C4-2B (cell line): ENCODE measurements around the gene SLC22A2.

Experiments
- ZFX ChIP-seq: fragments of 450-650 bp; IDR thresholded peaks from 2 replicates; pipeline ENCODE4 v1.6.1; 2017
- TF ChIP-seq, protein P1 (sequence below): fragments of 450-650 bp; conservative IDR thresholded peaks from 2 replicates; pipeline ENCODE4 v1.5.1; 2017; ENCODE audit warnings: mild to moderate bottlenecking

DNA sequence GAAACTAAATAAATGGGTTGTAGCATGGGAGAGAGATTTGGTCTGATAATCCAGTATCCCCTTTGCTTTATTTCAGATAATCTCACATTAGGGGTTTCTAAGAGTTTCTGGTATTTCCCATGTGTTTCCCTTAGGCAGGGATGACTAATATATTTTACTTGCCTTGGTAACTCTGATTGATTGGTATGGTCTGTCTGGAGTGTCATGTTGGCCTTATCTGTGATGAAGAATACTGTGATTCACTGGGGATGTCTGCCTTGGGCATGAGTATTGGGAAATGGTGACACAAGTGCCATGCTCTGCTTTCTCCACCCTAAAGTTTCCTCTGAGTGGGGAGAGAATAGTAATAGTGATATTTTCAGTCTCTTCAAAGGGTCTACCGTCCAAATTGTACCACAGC lies 10.1 kb downstream of the SLC22A2 start:
- TF ChIP-seq, protein P1, sequence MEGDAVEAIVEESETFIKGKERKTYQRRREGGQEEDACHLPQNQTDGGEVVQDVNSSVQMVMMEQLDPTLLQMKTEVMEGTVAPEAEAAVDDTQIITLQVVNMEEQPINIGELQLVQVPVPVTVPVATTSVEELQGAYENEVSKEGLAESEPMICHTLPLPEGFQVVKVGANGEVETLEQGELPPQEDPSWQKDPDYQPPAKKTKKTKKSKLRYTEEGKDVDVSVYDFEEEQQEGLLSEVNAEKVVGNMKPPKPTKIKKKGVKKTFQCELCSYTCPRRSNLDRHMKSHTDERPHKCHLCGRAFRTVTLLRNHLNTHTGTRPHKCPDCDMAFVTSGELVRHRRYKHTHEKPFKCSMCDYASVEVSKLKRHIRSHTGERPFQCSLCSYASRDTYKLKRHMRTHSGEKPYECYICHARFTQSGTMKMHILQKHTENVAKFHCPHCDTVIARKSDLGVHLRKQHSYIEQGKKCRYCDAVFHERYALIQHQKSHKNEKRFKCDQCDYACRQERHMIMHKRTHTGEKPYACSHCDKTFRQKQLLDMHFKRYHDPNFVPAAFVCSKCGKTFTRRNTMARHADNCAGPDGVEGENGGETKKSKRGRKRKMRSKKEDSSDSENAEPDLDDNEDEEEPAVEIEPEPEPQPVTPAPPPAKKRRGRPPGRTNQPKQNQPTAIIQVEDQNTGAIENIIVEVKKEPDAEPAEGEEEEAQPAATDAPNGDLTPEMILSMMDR = no peak
- no peak for TF ChIP-seq ZFX
